GM12874 (cell line): ENCODE results near the gene SNIP1.

ENCODE experiments used
- TF ChIP-seq, protein P1 (sequence below): IDR thresholded peaks from 2 replicates; pipeline ENCODE4 v1.5.1; 2011; ENCODE audit warnings: low read depth, mild to moderate bottlenecking, control low read depth, low read length, moderate library complexity; ENCODE audit not compliant: insufficient read depth

SNIP1 gene

DNA sequence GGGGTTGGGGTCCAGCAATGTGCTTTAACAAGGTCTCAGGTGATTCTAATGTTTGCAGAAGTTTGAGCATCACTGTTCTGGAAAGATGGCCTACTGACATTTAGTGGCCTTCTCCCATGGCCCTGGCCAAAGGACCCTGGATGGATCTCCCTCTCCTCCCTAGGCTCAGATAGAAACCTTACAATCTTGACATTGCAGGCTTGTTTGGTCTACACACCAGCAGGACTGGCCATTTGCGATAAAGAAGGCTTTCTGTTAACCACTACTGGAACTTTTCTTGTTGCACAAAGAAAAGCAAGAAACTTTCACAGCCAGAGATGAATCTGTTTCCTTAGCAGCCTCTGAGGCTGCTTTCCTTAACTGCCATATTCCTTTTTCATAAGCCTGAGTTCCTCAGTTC lies 8.9 kb upstream of the SNIP1 start:
- TF ChIP-seq, protein P1, sequence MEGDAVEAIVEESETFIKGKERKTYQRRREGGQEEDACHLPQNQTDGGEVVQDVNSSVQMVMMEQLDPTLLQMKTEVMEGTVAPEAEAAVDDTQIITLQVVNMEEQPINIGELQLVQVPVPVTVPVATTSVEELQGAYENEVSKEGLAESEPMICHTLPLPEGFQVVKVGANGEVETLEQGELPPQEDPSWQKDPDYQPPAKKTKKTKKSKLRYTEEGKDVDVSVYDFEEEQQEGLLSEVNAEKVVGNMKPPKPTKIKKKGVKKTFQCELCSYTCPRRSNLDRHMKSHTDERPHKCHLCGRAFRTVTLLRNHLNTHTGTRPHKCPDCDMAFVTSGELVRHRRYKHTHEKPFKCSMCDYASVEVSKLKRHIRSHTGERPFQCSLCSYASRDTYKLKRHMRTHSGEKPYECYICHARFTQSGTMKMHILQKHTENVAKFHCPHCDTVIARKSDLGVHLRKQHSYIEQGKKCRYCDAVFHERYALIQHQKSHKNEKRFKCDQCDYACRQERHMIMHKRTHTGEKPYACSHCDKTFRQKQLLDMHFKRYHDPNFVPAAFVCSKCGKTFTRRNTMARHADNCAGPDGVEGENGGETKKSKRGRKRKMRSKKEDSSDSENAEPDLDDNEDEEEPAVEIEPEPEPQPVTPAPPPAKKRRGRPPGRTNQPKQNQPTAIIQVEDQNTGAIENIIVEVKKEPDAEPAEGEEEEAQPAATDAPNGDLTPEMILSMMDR, result no peak

DNA sequence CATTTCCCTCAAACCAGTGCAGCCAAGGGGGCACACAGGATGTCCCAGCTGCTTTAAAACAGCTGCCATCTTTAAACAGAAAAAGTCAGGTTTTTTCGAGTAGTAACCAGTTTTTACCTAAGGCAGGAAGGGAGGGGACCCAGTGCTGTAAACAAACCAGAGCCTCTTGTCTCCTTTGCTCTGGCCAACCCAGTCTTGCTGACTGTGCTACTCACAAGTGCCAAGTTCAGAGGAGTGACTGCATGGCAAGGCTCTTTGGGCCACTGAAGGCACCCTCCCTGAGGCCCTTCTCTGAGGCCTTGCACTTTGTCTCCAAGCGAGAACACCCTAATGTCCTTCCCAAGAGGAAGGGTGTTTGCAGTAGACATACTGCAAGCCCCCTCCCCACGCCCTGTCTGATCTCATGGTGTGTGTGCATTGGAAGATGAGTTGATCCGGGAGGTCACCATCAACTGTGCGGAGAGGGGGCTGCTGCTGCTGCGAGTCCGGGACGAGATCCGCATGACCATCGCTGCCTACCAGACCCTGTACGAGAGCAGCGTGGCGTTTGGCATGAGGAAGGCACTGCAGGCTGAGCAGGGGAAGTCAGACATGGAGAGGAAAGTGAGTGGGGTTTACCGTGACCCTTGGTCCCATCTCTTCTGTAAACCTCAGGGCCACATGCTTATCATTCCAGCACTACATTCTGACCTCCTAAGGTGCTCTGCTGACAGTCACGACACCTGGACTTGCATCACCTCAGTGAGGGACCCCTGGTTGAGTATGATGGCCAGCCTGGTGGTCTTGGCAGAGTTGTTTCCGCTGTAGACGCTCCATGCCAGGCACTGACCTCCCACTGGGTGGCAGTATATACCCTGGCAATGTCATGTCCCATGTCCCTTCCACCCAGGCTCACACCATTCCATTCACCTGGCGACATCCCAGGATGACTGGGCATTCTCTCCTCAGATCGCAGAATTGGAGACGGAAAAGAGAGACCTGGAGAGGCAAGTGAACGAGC lies 7.3 kb upstream of the SNIP1 start:
- TF ChIP-seq, protein P1, result peak; percentile 73

- TF ChIP-seq, protein P1, result no peak
These were observed 6.5 kb upstream of the SNIP1 start for GRCh38 chr1:37560401-37561132.

DNA sequence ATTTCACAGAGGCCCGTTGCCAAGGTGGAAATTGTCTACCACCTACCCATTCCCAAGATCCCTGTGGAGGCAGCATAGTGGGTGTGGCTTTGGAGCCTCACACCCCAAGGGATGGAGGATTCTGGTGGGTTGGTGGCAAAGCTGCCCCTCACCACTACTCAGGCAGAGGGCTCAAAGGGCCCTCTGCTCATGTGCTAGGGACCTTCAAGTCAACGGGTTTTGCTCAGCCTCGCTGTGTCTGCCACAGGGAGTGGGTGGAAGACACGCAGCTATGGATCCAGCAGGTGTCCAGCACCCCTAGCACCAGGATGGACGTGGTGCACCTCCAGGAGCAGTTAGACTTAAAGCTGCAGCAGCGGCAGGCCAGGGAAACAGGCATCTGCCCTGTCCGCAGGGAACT lies 5.0 kb upstream of the SNIP1 start:
- TF ChIP-seq, protein P1, result no peak

- TF ChIP-seq, protein P1, result no peak
These were observed 4.3 kb upstream of the SNIP1 start for GRCh38 chr1:37558411-37558810.

GRCh38 chr1:37557402-37557801 lies 3.3 kb upstream of the SNIP1 start:
- TF ChIP-seq, protein P1, result no peak

GRCh38 chr1:37556712-37557196 lies 2.7 kb upstream of the SNIP1 start, which contains the start of gene DNALI1:
TSS of gene DNALI1 (plus strand) at chr1:37556940. CDS start at chr1:37556995, 55 bp downstream.
- TF ChIP-seq, protein P1, result no peak
